GM19395 (cell line): ENCODE data around the gene SF1.

ENCODE experiments used
- ATAC-seq: cut with Tn5 transposase; IDR thresholded peaks from one replicate; pipeline ENCODE4 v1.9.1; 2021; ENCODE audit warnings: mild to moderate bottlenecking, moderate library complexity; ENCODE audit not compliant: unreplicated experiment

Gene SF1

GRCh38 chr11:64762674-64763525 is 15.4 kb downstream of the SF1 start:
- no peak for ATAC-seq

- ATAC-seq, result no peak
Measured at GRCh38 chr11:64762277-64762673, 16.1 kb downstream of the SF1 start.

GRCh38 chr11:64760759-64761420 is 17.5 kb downstream of the SF1 start:
- ATAC-seq, result no peak

GRCh38 chr11:64759722-64760719 is 18.3 kb downstream of the SF1 start, which contains the start of gene PYGM:
Gene PYGM (minus strand): TSS chr11:64759974. CDS start chr11:64759898, 76 bp downstream.
- ATAC-seq, result no peak

GRCh38 chr11:64759131-64759721 is 19.1 kb downstream of the SF1 start:
- no peak for ATAC-seq

- no peak for ATAC-seq
Measured at GRCh38 chr11:64758330-64759079, 19.8 kb downstream of the SF1 start.

- ATAC-seq, result no peak
Measured at GRCh38 chr11:64757549-64758329, 20.6 kb downstream of the SF1 start.

GRCh38 chr11:64755681-64756361 is 22.5 kb downstream of the SF1 start:
- ATAC-seq, result no peak

GRCh38 chr11:64754919-64755662 is 23.3 kb downstream of the SF1 start:
- ATAC-seq, result no peak

GRCh38 chr11:64754124-64754918 is 24.0 kb downstream of the SF1 start:
- ATAC-seq, result no peak

- ATAC-seq, result no peak
Measured at GRCh38 chr11:64753380-64754123, 24.8 kb downstream of the SF1 start.

- ATAC-seq, result no peak
Measured at GRCh38 chr11:64753019-64753379, 25.3 kb downstream of the SF1 start.

GRCh38 chr11:64752175-64752970 is 26.0 kb downstream of the SF1 start:
- ATAC-seq, result no peak

GRCh38 chr11:64751580-64751979 is 26.8 kb downstream of the SF1 start:
- no peak for ATAC-seq

- ATAC-seq, result no peak
Measured at GRCh38 chr11:64751136-64751535, 27.2 kb downstream of the SF1 start.
